ENCODE measurements around the gene CDC25A.

CDC25A gene

DNA sequence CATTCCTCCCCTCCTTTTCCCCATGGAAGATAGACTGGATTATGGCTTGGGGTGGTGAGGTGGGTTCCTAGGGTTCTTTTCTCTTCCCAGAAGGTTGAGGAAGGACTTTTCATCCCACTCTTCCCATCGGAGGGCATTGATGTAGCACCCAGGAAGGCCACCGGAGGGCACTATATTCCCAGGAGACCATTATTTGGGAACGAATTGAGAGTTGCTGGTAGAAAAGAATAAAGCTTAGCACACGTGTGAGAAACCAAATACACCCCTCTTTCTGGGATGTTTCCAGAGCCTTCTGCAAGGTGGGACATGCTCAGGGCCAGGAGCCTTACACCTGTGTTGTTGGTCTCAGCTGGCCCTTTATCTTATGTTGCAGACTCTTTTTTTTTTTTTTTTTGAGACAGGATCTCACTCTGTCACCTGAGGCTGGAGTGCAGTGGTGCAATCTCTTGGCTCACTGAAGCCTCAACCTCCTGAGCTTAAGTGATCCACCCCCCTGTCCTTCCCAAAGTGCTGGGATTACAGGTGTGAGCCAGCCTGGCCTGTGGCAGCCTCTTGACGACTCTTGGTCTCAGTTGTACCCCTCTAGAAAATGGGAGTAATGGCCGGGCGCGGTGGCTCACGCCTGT lies 6.3 kb upstream of the CDC25A start:
- peak; percentile 18 for DNase-seq

DNA sequence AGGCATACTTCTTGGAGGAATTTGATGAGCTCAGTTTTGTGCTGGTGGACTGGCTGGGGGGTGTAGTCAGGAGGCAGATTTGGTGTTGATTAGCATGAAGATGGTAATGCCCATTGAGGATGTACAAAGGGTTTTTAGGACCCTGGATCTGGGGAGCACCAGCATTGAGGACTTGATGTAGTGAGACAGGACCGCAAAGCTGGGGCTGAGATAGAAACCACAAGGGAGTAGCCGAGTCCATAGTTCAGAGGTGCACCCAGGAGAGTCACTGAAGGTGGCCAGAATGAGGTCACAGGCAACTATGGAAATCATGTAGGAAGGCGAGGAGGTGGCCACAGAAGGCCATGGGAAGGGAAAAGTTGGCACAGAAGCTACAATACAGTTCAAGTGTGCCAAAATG lies 2.7 kb upstream of the CDC25A start:
- no peak for DNase-seq

DNA sequence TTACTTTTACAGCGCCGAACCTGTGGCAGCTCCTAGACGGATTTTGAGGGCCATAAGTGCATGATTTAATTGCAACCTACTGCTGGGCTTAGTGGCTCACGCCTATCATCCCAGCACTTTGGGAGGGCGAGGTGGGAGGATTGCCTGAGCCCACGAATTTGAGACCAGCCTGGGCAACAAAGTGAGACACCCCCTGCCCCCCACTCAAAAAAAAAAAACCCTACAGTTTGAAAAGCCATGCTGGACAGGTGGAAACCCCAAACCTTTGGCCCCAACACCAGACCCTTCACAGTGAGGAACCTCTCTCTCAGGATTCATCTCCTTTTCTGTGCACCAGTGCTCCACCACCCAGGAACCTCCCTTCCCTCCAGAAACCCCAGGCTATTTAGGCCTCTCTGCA lies 1.1 kb upstream of the CDC25A start:
- DNase-seq, result no peak

DNA sequence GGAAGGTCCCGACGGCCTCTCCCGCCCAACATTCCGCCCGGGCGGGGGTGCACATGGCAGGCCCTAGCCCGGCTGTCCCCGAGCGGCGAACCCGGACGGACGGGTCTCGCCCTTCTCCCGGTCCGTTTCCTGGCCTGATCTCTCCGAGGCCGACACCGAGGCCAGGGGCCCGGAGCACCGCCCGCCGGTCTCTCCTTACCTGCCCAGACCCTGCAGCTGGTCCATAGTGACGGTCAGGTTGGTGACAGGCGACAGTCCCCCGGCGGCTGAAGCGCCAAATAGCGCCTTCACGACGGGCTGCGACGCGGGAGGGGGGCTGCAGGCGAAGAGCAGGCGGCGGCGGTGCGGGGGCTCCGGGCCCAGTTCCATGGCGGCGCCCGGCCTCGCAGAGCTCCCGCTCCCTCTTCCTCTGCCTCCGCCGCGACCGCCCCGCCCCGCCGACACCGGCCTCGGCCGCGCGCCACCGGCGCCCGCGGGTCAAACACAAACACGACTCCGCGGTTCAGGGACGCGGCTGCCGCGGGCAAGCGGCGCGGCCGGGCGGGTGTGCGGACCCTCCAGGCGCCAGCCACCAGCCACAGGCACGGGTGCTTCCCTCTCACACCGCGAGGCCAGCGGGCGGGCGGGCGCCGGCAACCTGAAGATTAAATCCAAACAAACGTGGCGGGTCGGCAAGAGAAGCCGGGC lies 495 bp downstream of the CDC25A start:
- no peak for DNase-seq

DNA sequence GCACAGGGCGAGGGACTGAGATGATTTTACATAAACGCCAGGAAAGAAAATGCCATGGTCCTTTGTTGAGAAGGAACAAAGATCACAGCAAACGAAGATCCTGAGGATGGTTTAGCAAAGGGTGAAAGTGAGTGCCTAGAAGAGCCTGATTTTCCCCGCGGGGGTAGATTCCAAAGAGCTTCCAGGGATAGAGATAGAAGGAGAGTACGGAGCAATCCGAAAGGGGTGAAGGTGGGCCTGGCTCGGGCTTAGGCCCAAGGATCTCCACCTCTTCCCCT lies 977 bp downstream of the CDC25A start:
- DNase-seq, result no peak

DNA sequence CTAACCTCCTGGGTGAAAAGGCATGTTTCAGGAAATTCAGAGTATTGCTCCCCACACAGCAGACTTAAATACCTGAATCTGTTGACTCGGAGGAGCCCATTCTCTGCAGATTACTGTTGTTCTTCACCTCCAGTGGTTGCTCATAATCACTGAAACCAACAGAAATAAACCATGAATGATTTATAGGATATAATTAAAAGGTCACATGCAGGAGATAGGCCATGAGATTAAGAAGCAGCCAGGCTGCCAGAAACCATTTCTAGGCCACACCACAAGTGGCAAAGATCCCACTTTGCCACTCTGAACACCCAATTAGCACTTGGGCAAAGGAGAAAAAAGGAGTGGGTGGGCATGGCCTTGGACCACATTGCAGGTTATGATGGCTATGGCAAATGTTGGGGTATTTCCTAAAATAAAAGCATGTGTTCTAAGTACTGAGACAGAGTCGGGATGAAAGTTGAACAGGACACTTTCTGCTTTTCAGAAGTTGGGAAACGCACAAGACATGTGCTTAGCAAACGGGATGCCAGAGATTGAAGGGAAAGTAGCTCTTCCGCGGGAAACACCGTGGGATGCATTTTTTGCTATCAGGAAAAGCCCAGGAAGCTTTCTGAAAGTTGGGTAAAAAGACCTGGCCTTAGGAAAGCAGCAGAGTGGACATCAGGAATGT lies 1.5 kb downstream of the CDC25A start:
- no peak for DNase-seq

DNA sequence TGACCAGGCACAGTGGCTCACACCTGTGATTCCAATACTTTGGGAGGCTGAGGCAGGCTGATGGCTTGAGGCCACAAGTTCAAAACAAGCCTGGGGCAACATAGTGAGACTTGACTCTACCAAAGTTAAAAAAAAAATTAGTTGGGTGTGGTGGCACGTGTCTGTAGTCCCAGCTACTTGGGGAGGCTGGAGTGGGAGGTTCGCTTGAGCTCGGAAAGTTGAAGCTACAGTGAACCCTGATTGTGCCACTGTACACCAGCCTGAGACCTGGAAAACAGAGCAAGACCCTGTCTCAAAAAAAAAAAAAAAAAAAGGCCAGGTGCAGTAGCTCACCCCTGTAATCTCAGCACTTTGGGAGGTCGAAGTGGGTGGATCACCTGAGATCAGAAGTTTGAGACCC lies 3.1 kb downstream of the CDC25A start:
- DNase-seq, result no peak

DNA sequence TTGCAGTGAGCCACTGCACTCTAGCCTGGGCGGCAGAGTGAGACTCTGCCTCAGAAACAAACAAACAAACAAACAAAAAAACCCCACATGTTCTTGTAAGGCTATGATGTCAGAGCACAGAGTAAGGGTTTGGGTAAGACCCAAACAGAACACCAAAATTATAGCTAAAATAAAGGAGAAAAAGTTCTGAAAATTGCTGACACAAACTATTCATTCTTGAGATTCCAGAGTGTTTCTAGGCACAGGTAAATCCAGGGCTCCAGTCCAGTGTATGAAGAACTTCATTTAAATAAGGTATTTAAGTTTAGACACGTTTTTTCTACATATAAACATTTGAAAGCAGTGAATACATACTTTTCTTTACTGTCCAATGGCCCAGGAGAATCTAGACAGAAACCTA lies 3.9 kb downstream of the CDC25A start:
- DNase-seq, result no peak

DNA sequence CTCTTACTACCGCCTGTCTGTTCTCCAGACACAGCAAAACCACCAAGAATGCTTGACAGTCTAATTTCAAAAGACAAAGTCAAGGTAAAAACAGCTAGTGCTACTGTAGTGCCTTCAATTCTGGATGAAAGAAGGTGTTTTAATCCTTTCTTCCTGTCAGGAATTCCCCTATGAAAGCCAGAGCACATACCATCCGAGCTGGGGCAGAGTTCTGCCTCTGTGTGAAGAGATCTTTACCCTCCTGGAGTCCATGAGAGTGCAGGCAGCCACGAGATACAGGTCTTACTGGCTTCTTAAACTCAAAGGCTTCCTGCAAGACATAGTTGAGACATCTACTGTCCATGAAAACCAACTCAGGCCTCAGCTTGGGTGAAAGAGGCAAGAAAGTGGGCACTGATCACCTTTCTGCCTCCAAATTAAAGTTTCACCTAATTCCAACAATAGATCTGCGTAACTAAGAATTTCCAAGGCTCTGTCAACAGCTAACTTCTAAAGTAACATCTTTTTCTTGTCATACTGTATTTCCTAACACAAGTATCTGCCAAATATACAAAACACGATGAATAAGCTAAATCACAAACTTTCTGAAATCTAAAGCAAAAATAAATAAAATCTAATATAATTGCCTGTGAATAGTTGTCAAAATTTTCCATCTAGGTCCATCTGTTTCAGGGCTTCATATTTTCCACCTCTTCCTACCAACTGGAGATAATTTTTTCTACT lies 7.5 kb downstream of the CDC25A start:
- DNase-seq, result no peak

DNA sequence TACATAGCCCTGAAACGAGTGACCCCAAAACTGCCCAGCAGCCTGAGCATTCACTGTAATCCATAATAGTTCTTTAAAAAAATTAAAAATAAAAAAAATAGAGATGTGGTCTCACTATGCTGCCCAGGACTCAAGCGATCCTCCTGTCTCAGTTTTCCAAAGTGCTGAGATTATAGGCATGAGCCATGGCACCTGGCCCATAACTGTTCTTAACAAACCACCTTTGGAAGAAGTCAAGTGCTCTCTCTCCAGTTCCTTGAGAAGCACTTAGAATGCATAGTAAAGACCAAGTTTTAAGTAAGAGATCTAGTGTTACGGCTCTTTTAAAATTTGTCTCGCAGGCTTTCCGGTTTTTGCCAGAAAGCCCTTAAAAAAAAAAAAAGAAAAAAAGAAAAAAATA lies 8.2 kb downstream of the CDC25A start:
- no peak for DNase-seq

DNA sequence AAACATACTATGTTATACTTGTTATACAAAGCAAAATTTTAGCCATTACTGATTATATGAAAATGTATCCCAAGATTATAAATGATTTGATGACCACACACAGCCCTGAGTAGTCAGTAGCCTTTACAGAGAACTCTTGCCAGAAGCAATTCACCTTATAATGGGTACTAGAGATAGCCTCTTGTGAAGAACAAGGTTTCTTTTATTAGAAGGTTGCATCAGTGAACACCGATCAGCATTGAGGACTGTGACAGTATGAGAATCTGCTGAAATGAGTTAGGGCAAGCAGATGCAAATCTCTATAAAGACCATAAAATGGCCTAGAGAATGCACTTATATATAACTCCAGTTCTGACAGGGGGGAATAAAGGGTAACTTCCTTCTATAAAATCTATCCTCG lies 10.1 kb downstream of the CDC25A start:
- no peak for DNase-seq

DNA sequence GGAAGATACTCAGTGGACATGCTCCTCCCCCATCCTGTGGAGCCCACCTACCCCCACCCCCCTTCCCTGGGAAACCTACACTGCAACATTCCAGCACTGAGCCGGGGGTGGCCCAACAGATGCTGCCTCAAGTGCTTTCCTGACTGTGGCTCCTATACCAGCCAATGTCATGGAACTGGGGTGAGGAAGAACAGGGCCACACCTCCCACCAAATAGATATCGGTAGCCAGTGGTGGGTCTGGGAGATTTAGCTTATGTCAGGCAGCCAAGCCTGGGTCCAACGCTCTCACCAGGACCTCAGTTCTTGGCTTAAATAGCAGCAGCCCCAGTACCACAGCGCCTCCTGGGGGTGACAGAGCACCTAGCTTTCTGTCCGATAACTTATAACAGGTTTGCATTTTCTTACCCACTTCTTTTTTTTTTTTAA lies 30.3 kb downstream of the CDC25A start:
- peak; percentile 51 for DNase-seq

DNA sequence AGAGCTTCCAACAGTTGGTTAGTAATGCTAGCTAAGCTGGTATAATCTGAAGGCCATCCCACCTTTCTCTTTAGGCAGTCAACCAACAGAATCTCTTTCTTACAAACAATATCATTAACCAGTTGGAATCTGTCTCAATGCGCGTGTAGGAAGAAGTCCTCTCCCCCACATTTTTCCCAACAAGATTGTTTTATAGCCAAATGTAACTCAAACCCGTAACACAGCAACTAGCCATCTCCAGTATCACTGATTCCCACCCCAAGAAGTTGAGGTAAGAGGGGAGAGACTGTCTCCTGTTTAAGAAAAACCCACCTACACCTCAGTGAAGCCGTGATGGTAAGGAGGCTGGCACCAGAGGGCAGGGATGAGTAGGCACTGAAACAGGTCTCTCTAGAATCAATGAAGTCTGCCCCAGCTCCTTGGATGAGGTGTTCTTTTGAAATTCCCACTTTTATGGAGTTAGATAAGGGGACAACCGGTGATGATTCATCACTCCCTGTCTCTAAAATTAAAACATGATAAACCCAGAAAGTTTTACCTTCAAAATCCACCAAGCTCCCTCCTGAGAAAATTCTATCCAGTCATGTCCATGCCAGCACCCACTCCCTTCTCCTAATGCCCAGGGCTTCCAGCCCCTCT lies 30.9 kb downstream of the CDC25A start:
- DNase-seq, result no peak

DNA sequence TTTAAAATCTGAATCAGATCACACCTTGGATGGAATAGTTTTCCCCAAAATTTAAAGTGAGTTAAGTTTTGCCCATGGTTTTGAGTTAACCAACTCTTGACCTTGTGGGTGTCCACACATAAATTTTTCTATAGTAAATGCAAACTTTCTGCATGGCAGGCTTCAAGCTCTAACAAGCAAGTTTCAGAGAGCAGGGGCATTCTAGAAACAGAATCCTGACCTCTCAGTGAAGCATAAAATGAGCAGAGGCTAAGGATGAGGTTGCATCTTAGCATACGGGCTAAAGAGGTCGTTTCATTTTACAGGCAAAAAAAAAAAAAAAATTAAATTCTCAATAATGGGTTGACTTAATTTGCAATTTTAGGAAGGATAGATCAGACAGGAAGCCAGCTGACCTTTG lies 32.1 kb downstream of the CDC25A start:
- no peak for DNase-seq

DNA sequence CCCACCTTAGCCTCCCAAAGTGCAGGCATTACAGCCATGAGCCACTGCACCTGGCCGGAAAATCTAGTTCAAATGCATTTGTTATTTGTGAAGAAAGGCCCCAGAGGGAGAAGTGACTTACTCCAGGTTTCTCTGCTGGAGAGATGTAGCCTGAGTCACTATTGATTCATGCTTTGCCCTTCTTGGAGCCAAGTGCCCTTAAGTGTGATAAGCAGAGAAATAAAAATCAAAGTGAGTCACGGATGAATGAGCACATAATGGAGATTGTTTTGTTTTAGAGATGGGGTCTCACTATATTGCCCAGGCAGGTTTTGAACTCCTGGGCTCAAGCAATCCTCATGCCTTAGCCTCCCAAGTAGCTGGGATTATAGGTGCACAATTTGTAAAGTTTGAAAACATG lies 33.1 kb downstream of the CDC25A start:
- no peak for DNase-seq

DNA sequence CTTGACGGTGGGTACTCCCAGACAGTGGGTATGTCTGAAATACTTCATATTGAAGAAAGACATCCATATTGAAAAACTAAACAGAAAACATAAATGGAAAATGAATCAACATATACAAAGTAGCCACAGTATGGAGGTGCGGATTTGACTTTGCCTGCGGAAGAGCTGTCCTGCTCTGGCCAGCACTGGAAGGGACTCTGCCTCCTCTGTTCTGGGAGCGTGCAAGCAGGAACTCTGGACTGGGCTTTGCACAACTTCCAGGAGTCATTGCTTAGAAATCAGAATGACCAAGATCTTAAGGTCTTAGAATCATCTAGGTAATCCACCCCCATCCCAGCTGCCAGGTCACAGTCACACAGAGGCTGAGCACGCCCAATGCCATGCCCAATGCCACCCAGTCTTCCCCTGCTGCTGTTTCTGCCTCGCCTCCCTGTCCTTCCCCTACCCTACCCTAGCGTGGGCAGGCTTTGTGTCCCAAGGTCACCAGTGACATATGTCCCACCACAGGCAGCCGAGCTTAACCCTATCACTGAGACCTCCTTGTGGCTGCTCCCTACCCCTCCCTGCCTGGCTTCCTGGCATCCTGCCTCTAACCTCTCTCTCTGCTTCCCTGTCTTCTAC lies 36.3 kb downstream of the CDC25A start:
- DNase-seq, result no peak

DNA sequence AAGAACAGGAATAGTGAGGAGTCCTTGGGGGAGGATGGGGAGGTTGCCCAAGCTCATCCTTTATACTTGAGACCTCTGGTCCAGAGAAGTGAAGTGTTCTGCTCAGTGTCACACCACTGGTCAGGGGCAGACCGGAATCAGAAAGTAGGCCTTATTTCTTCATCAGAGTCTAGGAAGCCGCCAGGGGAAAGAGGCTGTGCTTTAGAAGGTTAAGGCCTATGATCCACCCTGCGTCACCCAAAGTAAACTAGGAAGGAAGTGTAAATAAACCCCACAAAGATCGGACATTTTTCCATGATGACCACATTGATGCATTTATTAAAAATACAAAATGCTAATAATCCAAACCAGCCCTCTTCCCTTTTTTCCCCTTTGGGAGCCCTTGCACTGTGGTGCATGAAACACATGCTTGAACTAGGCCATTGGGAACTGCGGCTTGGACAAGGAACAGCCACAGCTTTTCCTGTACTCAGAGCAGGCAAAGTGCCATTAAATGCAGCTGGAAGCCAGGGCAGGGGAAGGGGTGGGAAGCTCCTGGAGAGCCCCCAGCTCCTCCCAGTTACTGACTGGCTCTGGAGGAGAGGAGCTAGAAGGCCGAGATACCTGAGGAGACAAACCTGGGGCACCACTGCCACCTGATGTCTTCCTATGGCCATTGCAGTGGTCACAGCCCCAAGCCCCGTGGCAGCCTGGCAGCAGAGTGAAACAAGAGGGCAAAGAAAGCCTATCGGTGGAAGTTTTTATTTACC lies 37.0 kb downstream of the CDC25A start:
- peak; percentile 52 for DNase-seq

DNA sequence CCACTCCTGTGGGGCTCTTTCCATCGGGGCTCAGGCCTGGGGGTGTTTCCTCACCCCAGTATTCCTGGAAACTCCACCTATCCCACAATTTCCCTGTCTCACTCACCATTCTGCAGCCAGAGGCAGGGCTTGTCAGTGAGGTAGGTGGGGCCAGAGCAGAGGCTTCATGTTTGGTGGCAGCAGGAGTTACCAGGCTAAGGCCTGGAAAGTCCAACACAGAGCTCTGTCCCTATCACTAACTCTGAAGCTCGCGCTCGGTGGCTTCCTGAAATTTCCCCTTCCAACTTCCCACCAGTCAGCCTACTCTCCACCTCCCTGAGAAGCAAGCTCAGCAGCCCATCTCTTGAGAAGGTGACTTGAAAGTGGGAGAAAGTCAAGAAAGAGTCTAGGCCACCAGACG lies 44.2 kb downstream of the CDC25A start:
- DNase-seq, result no peak

DNA sequence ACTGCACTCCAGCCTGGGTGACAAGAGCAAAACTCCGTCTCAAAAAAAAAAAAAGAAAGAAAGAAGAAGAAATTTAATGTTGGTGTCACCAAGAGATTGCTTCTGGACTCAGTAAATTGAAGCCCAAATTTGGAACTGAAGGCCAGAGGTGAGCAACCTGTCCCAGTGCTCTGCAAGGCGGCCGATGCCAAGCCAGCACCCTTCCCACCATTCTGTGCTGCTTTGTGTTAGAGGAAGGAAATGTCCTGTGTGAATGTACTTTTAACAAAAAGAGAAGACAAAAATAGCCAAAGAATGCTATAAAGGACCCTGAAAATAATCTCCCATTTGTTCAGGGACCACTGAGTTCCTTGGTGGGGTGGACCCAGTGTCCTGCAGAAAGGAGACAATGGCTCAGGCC lies 44.6 kb downstream of the CDC25A start:
- no peak for DNase-seq

DNA sequence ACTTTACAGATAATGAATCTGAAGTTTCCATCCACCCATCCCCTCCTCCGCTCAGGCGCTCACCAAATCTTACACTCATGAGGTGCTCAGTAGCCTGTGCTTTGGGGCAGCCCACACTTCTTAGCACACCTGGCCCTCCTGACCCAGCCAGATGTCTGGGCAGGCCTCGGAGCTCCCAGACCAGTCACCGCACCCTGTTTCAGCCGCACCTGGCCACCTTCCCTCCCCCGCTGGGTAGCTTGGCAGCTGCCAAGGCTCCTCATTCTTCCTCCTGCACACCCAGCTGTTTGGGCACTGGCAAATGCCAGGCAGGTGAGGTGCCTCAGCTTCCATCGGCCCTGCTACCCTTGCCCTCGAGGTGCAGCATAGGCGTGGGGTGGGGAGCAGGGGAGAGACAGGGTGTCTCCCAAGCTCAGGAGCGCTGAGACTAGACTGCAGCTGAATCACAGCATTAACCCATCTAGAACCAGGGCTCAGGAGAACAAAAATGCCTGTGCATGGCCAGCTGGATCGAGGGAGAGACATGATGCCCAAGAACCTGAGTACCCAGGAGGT lies 45.8 kb downstream of the CDC25A start:
- DNase-seq, result no peak

DNA sequence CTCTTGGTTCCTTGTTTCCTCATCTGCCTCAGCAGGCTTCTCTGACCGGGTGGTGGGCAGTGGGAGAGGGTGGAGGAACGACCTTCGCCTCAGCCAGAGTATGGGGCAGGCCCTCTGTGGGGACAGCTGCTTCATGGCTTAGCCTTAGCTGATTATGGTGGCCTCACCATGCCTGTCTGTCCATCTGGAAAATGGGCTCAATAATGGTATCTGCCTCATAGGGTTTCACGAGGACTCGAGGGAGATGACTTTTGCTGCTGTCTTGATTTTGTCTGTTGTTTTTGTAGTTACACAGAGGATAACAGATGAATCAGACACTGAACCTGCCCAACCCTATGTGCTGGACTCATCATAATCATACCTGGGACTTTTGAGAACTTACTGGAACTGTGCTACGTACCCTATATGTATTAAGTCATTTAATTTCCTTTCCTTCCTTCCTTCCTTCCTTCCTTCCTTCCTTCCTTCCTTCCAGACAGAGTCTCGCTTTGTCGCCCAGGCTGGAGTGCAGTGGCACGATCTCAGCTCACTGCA lies 46.5 kb downstream of the CDC25A start:
- no peak for DNase-seq

All from CD4-positive, alpha-beta T cell treated with Interleukin-21 for 1 hour (primary cell).